Sigmoid colon (tissue), 3 donors: ENCODE results near the gene CCNA2.

ENCODE experiments used
- CTCF ChIP-seq, 4 experiments: fragments of 450-650 bp in 3 of 4; fragments of 200-600 bp in 1 of 4; IDR thresholded peaks; one replicate each; pipeline ENCODE4 v1.5.1; 2016 to 2019; ENCODE audit warnings: antibody characterized with exemption in 4 of 4, mild to moderate bottlenecking in 3 of 4, moderate library complexity in 2 of 4
- POLR2A ChIP-seq, 2 donors: fragments of 450-650 bp; IDR thresholded peaks; one replicate each; pipeline ENCODE4 v1.6.1; 2016; ENCODE audit warnings: antibody characterized with exemption in 2 of 2, mild to moderate bottlenecking in 2 of 2, moderate library complexity in 2 of 2

- TF ChIP-seq CTCF (IDR thresholded peaks at IDR 0.05), result no peak
- no peak for TF ChIP-seq POLR2A (IDR thresholded peaks at IDR 0.05)
These were observed 37.7 kb upstream of the CCNA2 start for GRCh38 chr4:121861426-121861825.
